Endothelial cell of hepatic sinusoid (primary cell): ENCODE data around the gene ZNF579.
"Not testable (repeated sequence)": the region's sequence is repeated elsewhere in the genome, so short reads cannot be mapped to it uniquely, and the experiment has no call there.

Source experiments
- in situ Hi-C: cut with HindIII; loops from 2 replicates; pipeline ENCODE4 v1.10.0; 2017; ENCODE audit warnings: low sequenced_read_pairs

Gene ZNF579

DNA sequence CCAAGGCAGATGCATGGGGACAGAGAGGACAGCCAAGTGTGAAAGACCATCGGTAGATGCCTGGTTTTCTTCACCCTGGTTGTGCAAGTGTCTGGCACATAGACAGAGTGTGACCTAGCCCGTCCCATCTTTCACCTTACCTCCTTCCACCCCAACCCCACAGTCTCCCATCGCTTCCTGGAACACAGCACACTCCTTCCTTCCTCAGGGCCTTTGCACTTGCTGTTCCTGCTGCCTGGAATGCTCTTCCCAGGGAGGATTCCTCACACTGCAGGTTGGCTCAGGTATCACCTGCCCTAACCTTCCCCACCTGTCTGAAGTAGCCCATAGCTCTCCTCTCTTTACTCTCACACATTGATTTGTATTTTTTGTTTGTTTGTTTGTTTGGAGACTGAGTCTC is 15.7 kb upstream of the ZNF579 start:
- in situ Hi-C loops: no loop called here

DNA sequence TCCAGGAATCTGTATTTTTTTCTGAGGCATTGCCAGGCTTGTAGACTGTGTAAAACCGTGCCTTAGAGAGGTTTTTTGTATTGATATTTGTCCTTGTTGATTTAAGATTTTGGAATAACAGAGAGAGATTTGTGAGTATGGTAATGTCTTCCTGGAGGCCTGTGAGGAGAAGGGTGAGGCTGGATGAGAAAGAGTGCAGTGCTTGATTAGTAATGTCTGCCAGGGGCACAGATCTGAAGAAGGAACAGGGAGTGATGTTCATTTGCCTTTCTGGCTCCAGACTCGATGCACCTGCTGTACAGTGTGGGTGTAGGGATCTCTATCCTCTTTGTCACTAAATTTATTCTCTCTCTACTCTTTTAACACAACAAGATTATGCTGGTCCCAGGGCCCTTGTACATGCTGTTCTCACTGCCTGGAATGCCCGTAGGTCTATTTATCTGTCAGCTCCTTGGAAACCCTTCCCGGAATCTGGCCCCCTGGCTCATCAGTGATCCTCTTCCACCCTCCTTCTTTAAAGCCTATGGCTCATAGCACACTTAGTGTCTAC is 14.4 kb upstream of the ZNF579 start:
- in situ Hi-C loops: no loop called here

DNA sequence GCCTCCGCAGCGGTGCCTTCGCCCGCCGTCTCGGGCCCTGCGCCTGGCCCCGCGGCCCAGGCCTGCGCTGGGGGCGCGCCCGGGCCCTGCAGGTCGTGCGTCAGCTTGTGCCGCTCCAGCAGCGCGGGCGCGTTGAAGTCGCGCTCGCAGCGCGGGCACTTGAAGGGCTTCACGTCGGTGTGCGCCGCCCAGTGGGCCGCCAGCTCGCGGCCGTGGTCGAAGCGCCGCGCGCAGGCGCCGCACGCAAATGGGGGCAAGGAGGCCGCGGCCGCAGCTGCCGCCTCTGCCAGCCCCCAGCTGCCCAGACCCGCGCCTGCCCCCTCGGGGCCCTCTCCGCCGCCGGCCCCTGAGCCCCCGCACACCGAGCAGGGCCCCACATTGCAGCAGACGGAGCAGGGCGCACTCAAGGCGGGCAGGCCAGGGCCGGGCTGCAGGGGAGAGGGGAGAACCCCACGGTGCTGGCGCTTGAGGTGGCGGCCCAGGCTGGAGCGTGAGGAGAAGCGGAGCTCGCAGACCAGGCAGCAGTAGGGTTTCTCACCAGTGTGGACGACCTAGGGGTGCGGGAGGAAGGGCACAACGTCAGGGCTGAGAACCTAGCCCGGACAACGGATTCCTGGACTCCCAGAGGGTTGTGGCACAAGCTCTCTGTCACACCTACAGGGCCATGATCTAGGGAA is 12.6 kb upstream of the ZNF579 start:
- in situ Hi-C loops: no loop called here

DNA sequence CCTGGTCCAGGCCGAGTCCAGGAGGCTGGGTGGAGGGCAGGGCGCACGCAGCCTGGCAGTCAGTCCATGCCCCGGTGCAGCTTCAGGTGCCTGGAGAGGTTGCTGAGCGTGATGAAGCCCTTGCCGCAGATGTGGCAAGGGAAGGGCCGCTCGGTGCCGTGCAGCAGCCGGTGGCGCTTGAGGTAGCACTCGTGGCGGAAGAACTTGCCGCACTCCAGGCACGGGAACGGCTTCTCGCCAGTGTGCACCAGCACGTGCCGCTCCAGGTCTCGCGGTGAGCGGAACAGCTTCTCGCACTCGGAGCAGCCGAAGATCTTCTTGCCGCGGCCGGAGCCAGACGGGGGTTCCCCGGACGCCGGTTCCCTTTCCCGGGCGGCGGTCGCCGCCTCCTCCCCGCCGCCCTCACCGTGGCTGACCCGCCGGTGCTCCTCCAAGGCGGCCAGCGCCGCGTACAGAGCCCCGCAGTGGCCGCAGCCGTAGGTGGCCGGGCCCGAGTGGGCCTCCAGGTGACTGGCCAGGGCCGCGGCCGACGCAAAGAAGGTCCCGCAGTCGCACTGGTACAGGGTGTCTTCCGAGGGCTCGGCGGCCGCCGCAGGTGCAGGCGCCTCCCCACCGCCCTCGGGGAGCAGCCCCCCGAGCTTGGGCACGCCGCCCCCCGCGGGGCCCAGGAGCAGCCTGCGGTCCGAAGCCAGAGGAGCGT is 11.9 kb upstream of the ZNF579 start:
- in situ Hi-C loops: no loop called here

DNA sequence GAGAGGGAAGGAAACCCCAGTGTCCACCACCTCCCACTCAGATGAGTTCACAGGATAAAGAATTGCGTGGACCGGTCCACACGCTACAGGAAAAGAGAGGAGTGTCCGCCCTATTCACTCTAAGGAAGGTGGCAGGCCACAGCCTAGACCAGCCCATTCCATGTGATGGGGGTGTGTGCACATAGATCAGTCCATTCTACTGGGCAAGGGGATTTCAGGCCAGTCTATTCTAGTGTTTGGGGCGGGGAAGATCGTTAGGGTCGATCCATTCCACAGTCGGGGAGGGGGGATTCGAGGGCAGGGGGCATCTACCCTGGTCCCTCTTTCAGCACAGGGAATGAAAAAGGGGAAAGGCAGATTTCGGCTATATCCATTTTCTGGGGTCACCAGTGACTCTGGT is 10.9 kb upstream of the ZNF579 start:
- in situ Hi-C loops: no loop called here

DNA sequence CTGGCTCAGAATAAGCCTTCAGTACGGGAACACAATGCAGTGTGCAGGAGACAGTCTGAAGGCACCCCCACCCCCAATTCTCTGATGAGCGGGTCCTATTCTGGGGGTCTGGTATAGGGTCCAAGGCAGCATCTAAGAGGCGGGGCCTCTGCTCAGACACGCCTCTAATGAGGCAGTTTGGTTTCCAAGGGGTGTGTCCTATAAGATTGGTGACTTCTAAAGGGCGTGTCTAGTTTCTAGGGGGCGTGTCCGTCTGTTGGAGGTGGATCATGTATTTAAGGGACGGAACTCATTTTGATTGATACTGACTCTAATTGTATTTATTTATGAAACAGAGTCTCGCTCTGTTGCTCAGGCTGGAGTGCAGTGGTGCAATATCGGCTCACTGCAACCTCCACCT is 10.0 kb upstream of the ZNF579 start:
- in situ Hi-C loops: no loop called here

DNA sequence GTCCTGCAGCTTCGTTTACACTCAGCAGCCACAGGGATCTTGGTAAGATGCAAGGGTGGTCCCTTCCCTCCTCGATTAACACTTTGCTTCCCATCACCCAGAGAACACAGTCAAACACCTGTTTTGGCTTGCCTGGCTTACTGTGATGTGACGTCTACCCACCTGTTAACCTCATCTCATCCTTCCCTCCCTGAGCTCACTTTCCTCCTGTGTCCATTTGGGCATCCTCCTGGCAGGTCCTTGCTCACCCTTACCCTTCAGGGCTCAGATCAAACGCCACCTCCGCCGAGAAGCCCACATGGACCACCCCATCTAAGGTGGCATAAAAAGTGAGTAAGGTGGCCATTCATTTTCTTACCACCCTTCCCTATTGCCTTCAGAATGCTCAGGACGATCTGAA is 9.5 kb upstream of the ZNF579 start:
- in situ Hi-C loops: no loop called here

DNA sequence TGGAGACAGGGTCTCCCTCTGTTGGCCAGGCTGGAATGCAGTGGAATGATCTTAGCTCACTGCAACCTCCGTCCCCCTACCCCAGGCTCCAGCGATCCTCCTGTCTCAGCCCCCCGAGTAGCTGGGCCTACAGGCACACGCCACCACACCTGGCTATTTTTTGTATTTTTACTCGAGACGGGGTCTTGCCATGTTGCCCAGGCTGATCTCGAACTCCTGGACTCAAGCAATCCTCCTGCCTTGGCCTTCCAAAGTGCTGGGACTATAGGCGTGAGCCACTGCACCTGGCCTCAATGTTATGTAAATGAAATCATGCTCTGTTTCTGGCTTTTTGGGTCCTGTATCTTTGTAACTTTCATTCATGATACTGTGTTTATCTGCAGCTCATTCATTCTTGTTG is 8.1 kb upstream of the ZNF579 start:
- in situ Hi-C loops: no loop called here

DNA sequence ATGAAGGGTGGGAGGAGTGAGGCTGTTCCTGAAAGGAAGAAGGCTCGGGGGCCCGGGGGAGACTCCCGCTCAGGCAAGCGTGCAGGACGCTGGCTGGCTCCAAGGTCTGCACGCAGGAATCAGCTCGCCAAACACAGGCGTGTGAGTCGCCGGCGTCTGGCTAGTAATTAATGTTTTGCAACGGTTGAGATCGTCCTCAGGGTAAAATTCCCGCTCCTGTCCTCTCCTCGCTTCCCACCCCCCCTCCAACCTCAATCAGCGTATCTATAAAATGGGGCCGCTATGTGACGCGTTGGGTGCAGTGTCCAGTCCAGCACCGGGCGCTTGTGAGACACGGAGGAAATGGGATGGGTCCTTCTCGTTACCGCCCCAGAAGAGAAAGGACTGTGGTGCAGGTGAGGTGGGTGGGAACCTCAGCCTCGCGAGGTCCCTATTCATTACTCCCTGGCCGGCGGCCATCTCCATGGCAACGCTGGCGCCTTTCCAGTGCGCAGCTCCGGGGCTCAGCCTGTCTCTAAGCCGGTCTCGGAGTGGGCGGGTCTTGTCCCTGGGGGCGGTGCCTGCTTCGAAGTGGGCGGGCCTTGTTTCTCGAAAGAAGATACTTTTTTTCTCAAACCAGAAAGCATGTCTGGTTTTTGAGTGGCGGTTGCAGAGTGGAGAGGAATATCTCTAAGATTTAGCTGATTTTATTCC is 6.5 kb upstream of the ZNF579 start:
- in situ Hi-C loops: no loop called here

DNA sequence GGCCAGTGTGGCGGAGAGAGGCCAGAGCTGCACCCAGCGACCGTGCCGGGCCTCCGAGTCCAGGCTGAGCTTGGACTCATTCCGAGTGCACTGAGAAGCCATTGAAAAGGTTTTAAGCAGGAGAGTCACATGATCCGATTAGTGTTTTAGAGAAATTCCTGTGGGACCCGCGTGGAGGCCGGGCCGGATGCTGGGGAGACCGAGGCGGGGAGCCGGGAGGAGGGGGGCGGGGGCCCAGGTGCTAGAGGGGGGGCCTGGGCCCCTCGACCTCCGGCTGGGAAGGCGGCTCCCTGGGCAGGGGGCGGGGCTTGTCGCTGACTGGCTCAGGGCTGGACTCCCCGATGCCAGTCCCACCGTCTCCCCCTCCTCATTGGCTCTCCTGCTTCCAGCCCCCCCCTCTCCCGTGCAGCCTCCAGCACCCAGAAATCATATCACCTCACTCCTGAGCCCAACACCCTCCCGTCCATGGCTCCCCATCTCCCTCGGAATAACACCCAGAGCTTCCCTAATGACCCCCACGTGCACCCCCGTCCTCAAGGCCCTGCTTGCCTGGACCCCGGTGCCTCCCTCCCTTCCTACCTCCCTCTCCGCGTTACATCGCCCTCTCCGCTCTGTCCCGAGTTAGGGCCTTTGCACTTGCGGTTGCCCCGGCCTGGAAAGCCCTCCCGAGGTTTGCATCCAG is 5.2 kb upstream of the ZNF579 start:
- in situ Hi-C loops: no loop called here

DNA sequence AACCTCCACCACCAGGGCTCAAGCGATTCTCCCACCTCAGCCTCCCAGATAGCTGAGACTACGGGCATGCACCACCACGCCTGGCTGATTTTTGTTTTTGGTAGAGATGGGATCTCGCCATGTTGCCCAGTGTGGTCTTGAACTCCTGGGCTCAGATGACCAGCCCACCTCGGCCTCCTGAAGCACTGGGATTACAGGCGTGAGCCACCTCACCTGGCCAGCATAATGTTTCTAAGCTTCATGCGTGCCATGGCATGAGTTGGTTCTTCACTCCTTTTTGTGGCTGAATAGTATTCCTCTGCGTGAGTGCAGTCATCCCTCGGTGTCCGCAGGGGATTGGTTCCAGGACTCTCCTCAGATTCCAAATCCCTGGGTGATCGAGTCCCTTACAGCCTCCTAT is 4.2 kb upstream of the ZNF579 start:
- in situ Hi-C loops: no loop called here

DNA sequence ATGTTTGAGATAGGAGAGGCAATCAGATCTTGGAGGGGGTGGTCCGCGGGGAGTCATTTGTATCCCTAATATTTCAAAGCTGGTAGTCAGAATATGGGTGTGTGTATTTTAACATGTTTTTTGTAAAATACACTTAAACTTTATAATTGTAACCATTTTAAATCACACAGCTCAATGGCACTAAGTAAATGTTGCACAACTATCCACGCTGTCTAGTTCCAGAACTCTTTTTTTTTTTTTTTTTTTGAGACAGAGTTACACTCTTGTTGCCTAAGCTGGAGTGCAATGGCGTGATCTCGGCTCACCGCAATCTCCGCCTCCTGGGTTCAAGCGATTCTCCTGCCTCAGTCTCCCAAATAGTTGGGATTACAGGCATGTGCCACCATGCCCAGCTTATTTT is 3.2 kb upstream of the ZNF579 start:
- in situ Hi-C loops: not testable (repeated sequence)

DNA sequence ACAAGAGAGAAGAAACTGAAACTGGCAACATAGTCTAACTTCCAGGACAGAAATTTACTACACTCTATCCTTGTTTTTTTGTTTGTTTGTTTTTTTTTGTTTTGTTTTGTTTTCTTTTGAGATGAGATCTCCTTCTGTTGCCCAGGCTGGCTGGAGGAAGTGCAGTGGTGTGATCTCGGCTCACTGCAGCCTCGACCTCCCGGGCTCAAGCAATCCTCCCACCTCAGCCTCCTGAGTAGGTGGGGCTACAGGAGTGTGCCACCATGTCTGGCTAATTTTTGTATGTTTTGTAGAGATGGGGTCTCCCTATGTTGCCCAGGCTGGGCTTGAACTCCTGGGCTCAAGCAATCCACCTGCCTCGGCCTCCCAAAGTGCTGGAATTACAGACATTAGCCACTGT is 1.6 kb upstream of the ZNF579 start:
- in situ Hi-C loops: not testable (repeated sequence)

DNA sequence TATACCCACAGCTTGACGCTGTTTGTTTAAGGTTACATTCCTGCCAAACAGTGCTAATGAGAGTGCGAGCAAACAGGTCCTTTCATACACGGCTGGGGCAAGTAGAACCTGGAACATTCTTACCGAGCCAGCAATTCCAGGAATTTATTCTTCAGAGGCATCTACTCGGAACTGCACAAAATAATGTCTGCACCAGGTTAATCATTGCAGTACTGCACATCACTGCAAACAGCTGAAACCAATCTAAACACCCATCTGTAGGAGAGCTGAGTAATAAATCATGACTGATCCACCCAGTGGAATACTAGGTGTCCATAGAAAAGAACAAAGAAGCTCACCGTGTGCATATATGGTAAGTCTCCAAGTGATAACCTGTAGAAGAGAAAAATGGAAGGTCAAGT is 1.2 kb upstream of the ZNF579 start:
- in situ Hi-C loops: no loop called here

DNA sequence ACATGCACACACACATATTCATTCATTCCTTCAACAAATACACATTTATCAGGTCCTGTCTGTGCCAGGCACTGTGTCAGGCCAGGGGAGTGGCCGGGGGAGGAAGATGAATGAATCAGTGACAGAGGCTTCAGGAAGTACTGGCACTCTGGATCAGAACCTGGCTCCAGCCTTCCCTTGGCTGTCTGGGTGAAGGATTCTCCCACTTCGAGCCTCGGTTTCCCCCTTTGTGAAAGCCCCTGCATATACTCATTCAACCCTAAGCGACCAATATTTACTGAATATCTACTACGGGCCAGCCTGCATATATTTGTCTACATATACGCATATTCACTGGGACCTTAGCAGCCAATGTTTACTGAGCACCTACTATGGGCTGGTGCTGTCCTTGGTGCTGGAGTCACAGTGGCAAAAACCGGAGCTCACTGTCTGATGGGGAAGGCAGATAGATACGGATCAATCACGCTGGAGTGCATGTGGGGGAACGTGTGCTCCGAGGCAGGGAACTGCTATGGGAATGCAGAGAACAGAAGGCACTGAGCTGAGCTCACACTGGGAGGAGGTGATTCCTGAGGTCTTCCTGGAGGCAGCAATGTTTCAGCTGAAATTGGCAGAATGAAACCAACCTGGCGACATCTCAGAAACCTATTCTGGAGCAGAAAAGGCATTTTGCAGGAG is 636 bp upstream of the ZNF579 start:
- in situ Hi-C loops: no loop called here

DNA sequence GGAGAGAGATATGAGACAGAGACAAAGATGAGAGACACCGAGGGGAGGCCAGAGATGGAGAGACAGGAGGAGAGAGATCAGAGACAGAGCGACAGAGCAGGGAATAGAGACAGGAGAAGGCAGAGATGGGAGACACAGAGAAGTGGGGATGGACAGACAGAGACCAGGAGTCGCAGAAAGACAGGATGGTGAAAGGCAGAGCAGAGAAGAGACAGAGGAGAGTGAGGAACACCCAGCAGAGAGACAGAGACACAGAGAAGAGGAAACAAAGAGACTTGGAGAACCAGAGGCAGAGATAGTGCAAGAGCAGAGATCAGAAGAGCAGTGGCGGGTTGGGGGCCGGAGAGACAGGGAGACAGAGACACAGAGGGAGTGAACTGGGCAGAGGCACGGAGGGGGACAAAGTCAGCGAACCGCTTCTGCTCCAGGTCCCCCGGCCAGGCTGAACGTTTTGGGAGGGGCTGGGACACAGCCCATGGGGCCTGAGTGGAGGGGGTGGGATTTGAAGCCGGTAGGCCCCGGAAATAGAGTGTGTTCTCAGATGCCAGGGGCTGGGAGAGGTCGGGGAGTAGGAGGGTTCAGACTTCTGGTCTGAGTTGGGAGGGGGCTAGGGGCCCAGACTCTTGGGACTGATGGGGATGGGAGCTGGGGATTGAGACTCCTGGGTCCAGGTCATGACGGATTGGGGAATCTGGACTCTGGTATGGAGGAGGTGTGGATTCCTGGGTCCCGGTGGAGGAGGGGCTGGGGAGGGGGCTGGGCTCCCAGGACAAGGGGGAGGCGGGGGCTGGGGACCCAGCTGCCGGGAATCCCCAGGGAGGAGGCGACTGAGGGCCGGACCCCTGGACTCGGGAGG is 654 bp downstream of the ZNF579 start:
- in situ Hi-C loops: no loop called here

DNA sequence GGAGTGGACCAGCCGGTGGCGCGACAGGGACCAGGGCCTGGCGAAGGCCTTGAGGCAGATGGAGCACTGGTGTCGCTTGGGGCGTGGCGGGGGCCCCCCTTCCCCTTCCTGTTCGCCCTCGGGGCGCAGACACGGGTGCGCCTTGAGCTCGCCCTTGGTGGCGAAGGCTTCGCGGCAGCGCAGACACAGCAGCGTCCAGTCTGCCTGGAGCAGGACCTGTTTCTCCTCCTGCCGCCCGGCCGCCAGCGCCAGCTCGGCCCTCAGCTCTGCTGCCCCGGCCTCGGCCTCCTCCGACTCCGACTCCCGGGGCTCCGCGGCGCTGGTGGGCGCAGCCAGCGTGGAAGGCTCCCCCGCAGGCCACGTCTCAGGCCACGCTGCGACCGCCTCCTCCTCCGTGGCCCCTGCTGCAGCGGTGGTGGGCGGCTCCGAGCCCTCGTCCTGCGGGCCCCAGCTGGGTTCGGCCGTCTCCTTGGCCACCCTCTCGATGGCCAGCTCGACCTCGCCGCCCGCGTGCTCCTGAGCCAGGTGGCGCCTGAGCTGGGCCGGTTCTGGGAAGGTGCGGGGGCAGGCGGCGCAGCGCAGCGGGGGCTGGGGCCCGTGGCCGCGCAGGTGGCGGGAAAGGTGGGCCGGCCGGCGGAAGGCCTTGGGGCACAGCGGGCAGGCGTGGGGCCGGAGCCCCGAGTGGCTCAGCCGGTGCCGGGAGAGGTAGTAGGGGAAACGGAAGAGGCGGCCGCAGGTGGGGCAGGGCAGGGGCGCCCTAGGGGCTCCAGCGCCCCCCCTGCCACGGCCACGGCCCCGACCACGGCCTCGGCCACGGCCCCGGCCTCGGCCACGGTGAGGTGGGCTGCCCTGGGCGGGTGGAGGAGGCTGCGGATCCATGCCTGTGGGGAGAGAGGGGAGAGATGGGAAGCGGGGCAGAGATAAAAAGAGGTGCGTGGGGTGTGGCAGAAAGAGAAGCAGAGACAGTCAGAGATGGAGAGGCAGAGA is 1.6 kb downstream of the ZNF579 start:
- in situ Hi-C loops: no loop called here

DNA sequence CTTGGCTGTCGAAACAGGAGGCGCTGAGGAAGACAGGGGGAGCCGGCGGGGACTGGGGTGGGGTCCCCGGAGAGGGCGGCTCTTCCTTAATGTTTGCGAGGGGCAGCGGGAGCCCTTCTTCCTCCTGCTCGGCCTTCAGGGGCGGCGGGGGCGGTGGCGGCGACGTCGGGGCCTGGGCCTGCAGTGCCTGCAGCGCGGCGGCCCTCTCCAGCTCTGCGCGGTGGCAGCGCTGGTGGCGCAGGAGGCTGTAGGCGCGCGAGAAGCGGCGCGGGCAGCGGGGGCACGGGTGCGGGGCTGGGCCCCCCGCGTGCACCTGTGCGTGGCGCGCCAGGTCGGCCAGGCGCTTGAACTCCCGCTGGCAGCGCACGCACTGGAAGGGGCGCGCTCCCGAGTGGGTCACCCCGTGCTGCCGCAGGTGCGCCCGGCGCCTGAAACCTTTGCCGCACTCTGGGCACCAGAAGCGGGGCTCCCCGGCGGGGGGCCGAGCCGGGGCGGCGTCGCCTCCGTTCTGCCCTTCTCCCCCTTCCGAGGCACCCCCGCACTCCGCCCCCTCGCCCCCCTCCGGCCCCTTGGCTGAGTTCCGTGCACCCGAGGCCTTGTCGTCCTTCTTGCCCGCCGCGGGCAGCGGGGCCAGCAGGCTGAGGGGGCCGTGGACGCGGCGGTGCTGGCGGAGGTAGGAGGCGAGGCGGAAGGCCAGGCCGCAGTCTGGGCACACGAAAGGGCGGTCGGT is 2.5 kb downstream of the ZNF579 start:
- in situ Hi-C loops: no loop called here
